Neural cell (in vitro differentiated cells): ENCODE data around the gene GABPB1.

ENCODE experiments used
- RAD21 ChIP-seq: fragments of 450-650 bp; conservative IDR thresholded peaks from 2 replicates; pipeline ENCODE4 v1.6.1; 2014; ENCODE audit warnings: antibody characterized with exemption, mild to moderate bottlenecking, moderate library complexity
- TF ChIP-seq, protein P1 (sequence below): fragments of 450-650 bp; IDR thresholded peaks from 2 replicates; pipeline ENCODE4 v1.5.1; 2014; ENCODE audit warnings: antibody characterized with exemption, mild to moderate bottlenecking, moderate library complexity; ENCODE audit not compliant: poor library complexity, severe bottlenecking

DNA sequence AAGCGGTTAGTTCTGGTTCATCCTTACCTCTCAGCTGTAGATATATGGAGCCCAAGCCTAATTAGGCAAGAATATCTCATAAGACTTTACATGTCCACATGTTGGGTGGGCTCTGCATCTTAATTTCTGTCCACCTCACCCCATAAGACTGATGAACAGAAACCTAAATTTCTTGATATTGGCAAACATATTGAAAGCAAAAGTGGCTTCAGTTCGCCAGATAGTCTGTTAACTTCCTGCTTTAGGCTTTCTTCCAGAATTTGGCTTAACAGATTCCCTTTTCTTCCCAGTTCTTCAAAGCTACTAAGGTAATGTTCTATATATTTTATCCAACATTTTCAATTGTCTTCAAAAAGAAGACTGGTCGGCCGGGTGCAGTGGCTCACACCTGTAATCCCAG lies 19.7 kb downstream of the GABPB1 start:
- TF ChIP-seq, protein P1, sequence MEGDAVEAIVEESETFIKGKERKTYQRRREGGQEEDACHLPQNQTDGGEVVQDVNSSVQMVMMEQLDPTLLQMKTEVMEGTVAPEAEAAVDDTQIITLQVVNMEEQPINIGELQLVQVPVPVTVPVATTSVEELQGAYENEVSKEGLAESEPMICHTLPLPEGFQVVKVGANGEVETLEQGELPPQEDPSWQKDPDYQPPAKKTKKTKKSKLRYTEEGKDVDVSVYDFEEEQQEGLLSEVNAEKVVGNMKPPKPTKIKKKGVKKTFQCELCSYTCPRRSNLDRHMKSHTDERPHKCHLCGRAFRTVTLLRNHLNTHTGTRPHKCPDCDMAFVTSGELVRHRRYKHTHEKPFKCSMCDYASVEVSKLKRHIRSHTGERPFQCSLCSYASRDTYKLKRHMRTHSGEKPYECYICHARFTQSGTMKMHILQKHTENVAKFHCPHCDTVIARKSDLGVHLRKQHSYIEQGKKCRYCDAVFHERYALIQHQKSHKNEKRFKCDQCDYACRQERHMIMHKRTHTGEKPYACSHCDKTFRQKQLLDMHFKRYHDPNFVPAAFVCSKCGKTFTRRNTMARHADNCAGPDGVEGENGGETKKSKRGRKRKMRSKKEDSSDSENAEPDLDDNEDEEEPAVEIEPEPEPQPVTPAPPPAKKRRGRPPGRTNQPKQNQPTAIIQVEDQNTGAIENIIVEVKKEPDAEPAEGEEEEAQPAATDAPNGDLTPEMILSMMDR = no peak
- no peak for TF ChIP-seq RAD21
